HepG2 (cell line): Measurements from ENCODE around the gene GDA. TPM values are rescaled to one million over a fixed set of nuclear protein-coding genes. Genes with fewer than 3 reads are reported as not detected.

Experiments
- AFF4 ChIP-seq: sonication (generic); formaldehyde crosslinking; IDR thresholded peaks from 2 replicates; pipeline ENCODE4 v1.4.0; 2020; ENCODE audit warnings: missing genetic modification reagents
- DPF2 ChIP-seq: sonication (generic); formaldehyde crosslinking; IDR thresholded peaks from 2 replicates; pipeline ENCODE4 v1.4.0; 2020; ENCODE audit warnings: mild to moderate bottlenecking, low read depth, missing genetic modification reagents, borderline replicate concordance
- FOSL1 ChIP-seq: sonication (generic); formaldehyde crosslinking; IDR thresholded peaks from 2 replicates; pipeline ENCODE4 v1.9.0; 2021; ENCODE audit warnings: missing genetic modification reagents, borderline replicate concordance
- FOXP1 ChIP-seq, 2 experiments: fragments of 450-650 bp in 1 of 2; IDR thresholded peaks; 2 replicates each; pipeline ENCODE4 v1.6.1; 2017 to 2018; ENCODE audit warnings: antibody characterized with exemption in 1 of 2
- GATAD2A ChIP-seq: IDR thresholded peaks from 2 replicates; pipeline ENCODE4 v1.6.1; 2016
- HBP1 ChIP-seq: IDR thresholded peaks from 2 replicates; pipeline ENCODE4 v1.6.1; 2016; ENCODE audit warnings: low read depth, control low read depth
- HMG20A ChIP-seq: IDR thresholded peaks from 2 replicates; pipeline ENCODE4 v1.6.1; 2016; ENCODE audit warnings: borderline replicate concordance
- HNRNPUL1 ChIP-seq: fragments of 200-400 bp; formaldehyde crosslinking; IDR thresholded peaks from 2 replicates; pipeline ENCODE4 v1.6.1; 2017; ENCODE audit warnings: low read depth, mild to moderate bottlenecking, low read length, moderate library complexity
- HOXA3 ChIP-seq: sonication (generic); formaldehyde crosslinking; IDR thresholded peaks from 2 replicates; pipeline ENCODE4 v1.5.0; 2020; ENCODE audit warnings: missing genetic modification reagents
- IRX3 ChIP-seq: sonication (generic); formaldehyde crosslinking; IDR thresholded peaks from 2 replicates; pipeline ENCODE4 v1.8.1; 2023; ENCODE audit warnings: mild to moderate bottlenecking, low read depth, missing genetic modification reagents, borderline replicate concordance
- MAX ChIP-seq: IDR thresholded peaks from 2 replicates; pipeline ENCODE4 v1.6.1; 2012; ENCODE audit warnings: inconsistent platforms
- NCOR1 ChIP-seq: fragments of 200-600 bp; sonication (generic); IDR thresholded peaks from 2 replicates; pipeline ENCODE4 v1.7.0; 2017; ENCODE audit warnings: antibody characterized with exemption, low read length, borderline replicate concordance
- PHF8 ChIP-seq: sonication (generic); formaldehyde crosslinking; IDR thresholded peaks from 2 replicates; pipeline ENCODE4 v1.5.0; 2020; ENCODE audit warnings: missing genetic modification reagents
- SNAPC4 ChIP-seq: sonication (generic); formaldehyde crosslinking; IDR thresholded peaks from 2 replicates; pipeline ENCODE4 v1.4.0; 2020; ENCODE audit warnings: mild to moderate bottlenecking, missing genetic modification reagents
- TAF15 ChIP-seq: fragments of 200-400 bp; formaldehyde crosslinking; IDR thresholded peaks from one replicate; pipeline ENCODE4 v1.6.1; 2018; ENCODE audit warnings: mild to moderate bottlenecking, low read depth, low read length; ENCODE audit not compliant: poor library complexity, severe bottlenecking
- TBX2 ChIP-seq: sonication (generic); formaldehyde crosslinking; IDR thresholded peaks from 2 replicates; pipeline ENCODE4 v1.5.0; 2020; ENCODE audit warnings: missing genetic modification reagents, mild to moderate bottlenecking, borderline replicate concordance
- ZBTB1 ChIP-seq: sonication (generic); formaldehyde crosslinking; IDR thresholded peaks from 2 replicates; pipeline ENCODE4 v1.4.0; 2020; ENCODE audit warnings: missing genetic modification reagents, borderline replicate concordance
- ZBTB21 ChIP-seq: sonication (generic); formaldehyde crosslinking; IDR thresholded peaks from 2 replicates; pipeline ENCODE4 v1.4.0; 2020; ENCODE audit warnings: missing genetic modification reagents
- ZFP37 ChIP-seq: sonication (generic); formaldehyde crosslinking; IDR thresholded peaks from 2 replicates; pipeline ENCODE4 v1.4.0; 2020; ENCODE audit warnings: missing genetic modification reagents, borderline replicate concordance
- polyA plus RNA-seq, 8 experiments: library from polyadenylated mRNA; depleted of rRNA in 3 of 8; stranded (reverse) in 7 of 8; unstranded in 1 of 8; fragments of >200 nt; fragmentation: Illumina TruSeq in 4 of 8; extraction: Trizol in 4 of 8; gene quantifications; 2 replicates each; pipeline versions ENCODE4 v1.2.1 to v1.2.3, GENCODE V29; 2011 to 2016; ENCODE audit warnings: low read depth in 4 of 8, missing spikeins in 1 of 8, mixed read lengths in 1 of 8; ENCODE audit not compliant: insufficient read depth in 1 of 8
- total RNA-seq, 5 experiments: library from RNA; depleted of rRNA; stranded (reverse); fragments of >200 nt; fragmentation: Illumina TruSeq; extraction: Trizol; gene quantifications; 2 replicates each; pipeline ENCODE4 v1.2.3, GENCODE V29; 2016; ENCODE audit warnings: low read depth in 1 of 5

Gene GDA
- total and polyA plus RNA-seq, 2 of the 13 experiments (the other 11 are each of a cell fraction or from before 2014, with no cell fraction given), result 0.15 to 0.99 TPM

- TF ChIP-seq HBP1 (no peak), TBX2 (peak; percentile 72), NCOR1 (no peak), ZFP37 (CRISPR knock-in tag) (no peak), HOXA3 (CRISPR knock-in tag) (peak; percentile 21; the same call in 1 of the 2 replicates), ZBTB1 (CRISPR knock-in tag) (no peak), FOSL1 (peak; percentile 66; the same call in 1 of the 2 replicates), DPF2 (CRISPR knock-in tag) (no peak), HNRNPUL1 (no peak), SNAPC4 (CRISPR knock-in tag) (no peak), HMG20A (peak; percentile 49; the same call in 1 of the 2 replicates), FOXP1 (IDR thresholded peaks at IDR 0.05) (no peak), FOXP1 (CRISPR knock-in tag; IDR thresholded peaks at IDR 0.05) (peak; percentile 44; the same call in 1 of the 2 replicates), AFF4 (CRISPR knock-in tag) (no peak), MAX (no peak), GATAD2A (CRISPR knock-in tag) (peak; percentile 79), ZBTB21 (no peak), TAF15 (no peak), IRX3 (no peak), PHF8 (no peak)
Measured at GRCh38 chr9:72154468-72155285, 5.4 kb downstream of the GDA start (continued).
